HG03108 (cell line): Measurements from ENCODE around the gene USP10.
A peak's percentile ranks its signal among the peaks of the same experiment; 100 is the strongest.
"Not testable (repeated sequence)": the region's sequence is repeated elsewhere in the genome, so short reads cannot be mapped to it uniquely, and the experiment has no call there.

Experiments
- ATAC-seq: cut with Tn5 transposase; IDR thresholded peaks from one replicate; pipeline ENCODE4 v1.9.1; 2021; ENCODE audit warnings: moderate library complexity; ENCODE audit not compliant: unreplicated experiment

Gene USP10

GRCh38 chr16:84726079-84726668, 26.4 kb downstream of the USP10 start:
- ATAC-seq: peak; percentile 41

GRCh38 chr16:84726669-84727467, 27.1 kb downstream of the USP10 start:
- peak; percentile 27 for ATAC-seq

- ATAC-seq: no peak
Measured at GRCh38 chr16:84728853-84729424, 29.1 kb downstream of the USP10 start.

GRCh38 chr16:84729716-84730320, 30.0 kb downstream of the USP10 start:
- ATAC-seq: no peak

GRCh38 chr16:84730406-84731106, 30.8 kb downstream of the USP10 start:
- ATAC-seq: peak; percentile 37

GRCh38 chr16:84732332-84732673, 32.5 kb downstream of the USP10 start:
- ATAC-seq: not testable (repeated sequence)

GRCh38 chr16:84732674-84733352, 33.0 kb downstream of the USP10 start:
- ATAC-seq: no peak

GRCh38 chr16:84735849-84736586, 36.2 kb downstream of the USP10 start:
- ATAC-seq: no peak

- ATAC-seq: no peak
Measured at GRCh38 chr16:84737192-84738011, 37.6 kb downstream of the USP10 start.

GRCh38 chr16:84738255-84739038, 38.6 kb downstream of the USP10 start:
- ATAC-seq: no peak

GRCh38 chr16:84739349-84740124, 39.7 kb downstream of the USP10 start:
- ATAC-seq: no peak

- no peak for ATAC-seq
Measured at GRCh38 chr16:84740596-84741116, 40.9 kb downstream of the USP10 start.

GRCh38 chr16:84741340-84741830, 41.6 kb downstream of the USP10 start:
- ATAC-seq: no peak

GRCh38 chr16:84742641-84743092, 42.9 kb downstream of the USP10 start:
- ATAC-seq: no peak

- ATAC-seq: no peak
Measured at GRCh38 chr16:84746231-84746630, 46.4 kb downstream of the USP10 start.

- ATAC-seq: no peak
Measured at GRCh38 chr16:84746875-84747274, 47.1 kb downstream of the USP10 start.

GRCh38 chr16:84748247-84748646, 48.4 kb downstream of the USP10 start:
- not testable (repeated sequence) for ATAC-seq
